GM23338 (cell line): Measurements from ENCODE around the gene CAMSAP3. TPM values are rescaled to one million over a fixed set of nuclear protein-coding genes. Genes with fewer than 3 reads are reported as not detected.

Experiments
- ATAC-seq: fragments of 200-7000 bp; cut with Tn5 transposase; 3 replicates; pipeline ENCODE4 v1.9.1; 2020
- DNase-seq: peaks from one replicate; pipeline ENCODE4 v3.0.0-alpha.2; 2015; ENCODE audit warnings: low spot score
- H2AFZ ChIP-seq: fragments of 200-600 bp; sonication (generic); 2 replicates; pipeline ENCODE4 v1.8.0; 2016; ENCODE audit warnings: antibody characterized with exemption, mild to moderate bottlenecking, moderate library complexity
- H3F3A ChIP-seq: fragments of 200-600 bp; sonication (generic); replicated peaks from 2 replicates; pipeline ENCODE4 v1.8.0; 2017; ENCODE audit warnings: antibody characterized with exemption, mixed run types, low read depth
- H3K27ac ChIP-seq: fragments of 200-600 bp; sonication (generic); 2 replicates; pipeline ENCODE4 v1.6.1; 2016; ENCODE audit warnings: low read depth
- H3K27me3 ChIP-seq: fragments of 200-600 bp; sonication (generic); 2 replicates; pipeline ENCODE4 v1.8.0; 2016; ENCODE audit warnings: mild to moderate bottlenecking, mixed run types, moderate library complexity; ENCODE audit not compliant: insufficient read depth
- H3K36me3 ChIP-seq: fragments of 200-600 bp; sonication (generic); 2 replicates; pipeline ENCODE4 v1.8.0; 2016; ENCODE audit warnings: mild to moderate bottlenecking; ENCODE audit not compliant: insufficient read depth
- H3K4me1 ChIP-seq: fragments of 200-600 bp; sonication (generic); 2 replicates; pipeline ENCODE4 v1.8.0; 2016; ENCODE audit warnings: mild to moderate bottlenecking, moderate library complexity; ENCODE audit not compliant: insufficient read depth
- H3K4me2 ChIP-seq: fragments of 200-600 bp; sonication (generic); 2 replicates; pipeline ENCODE4 v1.7.1; 2017; ENCODE audit warnings: mixed run types
- H3K4me3 ChIP-seq: fragments of 200-600 bp; sonication (generic); 2 replicates; pipeline ENCODE4 v1.6.1; 2016; ENCODE audit warnings: mixed run types
- H3K79me2 ChIP-seq: fragments of 200-600 bp; sonication (generic); replicated peaks from 2 replicates; pipeline ENCODE4 v1.8.0; 2017; ENCODE audit warnings: mild to moderate bottlenecking; ENCODE audit not compliant: insufficient read depth
- H3K9me2 ChIP-seq: fragments of 200-600 bp; sonication (generic); 2 replicates; pipeline ENCODE4 v1.8.0; 2017; ENCODE audit not compliant: insufficient read depth
- H4K20me1 ChIP-seq: fragments of 200-600 bp; sonication (generic); replicated peaks from 2 replicates; pipeline ENCODE4 v1.8.0; 2017; ENCODE audit warnings: mild to moderate bottlenecking; ENCODE audit not compliant: insufficient read depth
- H3K27ac Mint-ChIP-seq: 2 replicates; pipeline ENCODE4 v1.8.0; 2020; ENCODE audit warnings: inconsistent platforms, mild to moderate bottlenecking, moderate library complexity, mixed read lengths
- H3K27me3 Mint-ChIP-seq: 3 replicates; pipeline ENCODE4 v1.8.0; 2022; ENCODE audit warnings: low read depth, mild to moderate bottlenecking, moderate library complexity, mixed read lengths, inconsistent platforms; ENCODE audit not compliant: insufficient read depth, poor library complexity
- H3K36me3 Mint-ChIP-seq: 3 replicates; pipeline ENCODE4 v1.8.0; 2021; ENCODE audit warnings: low read depth, mild to moderate bottlenecking, inconsistent platforms, moderate library complexity, mixed read lengths
- H3K4me1 Mint-ChIP-seq: 3 replicates; pipeline ENCODE4 v1.8.0; 2020; ENCODE audit warnings: mild to moderate bottlenecking, inconsistent platforms, mixed read lengths
- H3K4me3 Mint-ChIP-seq: 3 replicates; pipeline ENCODE4 v1.8.0; 2021; ENCODE audit warnings: moderate library complexity, mild to moderate bottlenecking, inconsistent platforms, mixed read lengths
- H3K9me3 Mint-ChIP-seq: 3 replicates; pipeline ENCODE4 v1.8.0; 2020; ENCODE audit warnings: moderate library complexity, mild to moderate bottlenecking, inconsistent platforms, mixed read lengths
- ETS1 ChIP-seq: IDR thresholded peaks from 2 replicates; pipeline ENCODE4 v1.6.1; 2016; ENCODE audit warnings: antibody characterized with exemption
- JUNB ChIP-seq: IDR thresholded peaks from one replicate; pipeline ENCODE4 v1.6.1; 2016; ENCODE audit warnings: antibody characterized with exemption; ENCODE audit not compliant: unreplicated experiment
- POLR2AphosphoS5 ChIP-seq: IDR thresholded peaks from 2 replicates; pipeline ENCODE4 v1.6.1; 2016; ENCODE audit warnings: antibody characterized with exemption, low read depth
- ZNF331 ChIP-seq: fragments of 250-450 bp; sonication (Bioruptor Pico); IDR thresholded peaks from 2 replicates; pipeline ENCODE4 v1.5.0; 2020; ENCODE audit warnings: low read depth, mild to moderate bottlenecking, moderate library complexity
- ZNF462 ChIP-seq: fragments of 250-450 bp; sonication (Bioruptor Pico); IDR thresholded peaks from 2 replicates; pipeline ENCODE4 v1.5.0; 2020; ENCODE audit warnings: mild to moderate bottlenecking, moderate library complexity
- polyA plus RNA-seq: library from polyadenylated mRNA; unstranded; fragments of >200 nt; fragmentation: Nextera tagmentation; extraction: Ambion mirVana; gene quantifications from 2 replicates; pipeline ENCODE4 v1.2.1, GENCODE V29; 2016
- total RNA-seq: library from RNA; depleted of rRNA; stranded (reverse); fragments of >200 nt; shearing (Covaris generic); gene quantifications from 2 replicates; pipeline ENCODE4 v1.2.3, GENCODE V29; 2014

Gene CAMSAP3
- total and polyA plus RNA-seq, 2 experiments from 2014 or later: 6.4 to 32.2 TPM

GRCh38 chr19:7565332-7565731 is 30.3 kb upstream of the CAMSAP3 start (continued):
- TF ChIP-seq ZNF462 (CRISPR knock-in tag) (no peak), JUNB (no peak), ETS1 (no peak), ZNF331 (CRISPR knock-in tag) (no peak)

GRCh38 chr19:7570761-7571160 is 24.9 kb upstream of the CAMSAP3 start:
- H3K9me3 Mint-ChIP-seq: no peaks in the 10 kb centered on the region
- Histone ChIP-seq H3K27ac (no peak overlapping the region), H3K36me3 (no peaks in the 10 kb centered on the region), H3K79me2 (no peaks in the 10 kb centered on the region), H3K9me2 (no peaks in the 10 kb centered on the region), H2AFZ (no peak overlapping the region), H3K4me2 (no peak overlapping the region), H3K4me3 (no peak overlapping the region), H4K20me1 (no peaks in the 10 kb centered on the region), H3K4me1 (no peaks in the 10 kb centered on the region), H3K27me3 (no peaks in the 10 kb centered on the region), H3F3A (no peaks in the 10 kb centered on the region)
- ATAC-seq (no peak), DNase-seq (no peak)
- TF ChIP-seq ETS1 (no peak), POLR2AphosphoS5 (no peak)
- no peak overlapping the region for H3K27ac Mint-ChIP-seq
- peaks cover 2% of the 10 kb centered on the region for H3K27me3 Mint-ChIP-seq
- no peaks in the 10 kb centered on the region for H3K4me1 Mint-ChIP-seq
- no peak overlapping the region for H3K4me3 Mint-ChIP-seq
- H3K36me3 Mint-ChIP-seq: no peaks in the 10 kb centered on the region
